Natural killer cell (primary cell): ENCODE data around the gene MOCS3. TPM values are rescaled to one million over a fixed set of nuclear protein-coding genes. Genes with fewer than 3 reads are reported as not detected.

Experiments used
- ATAC-seq, 3 donors: fragments of 150-1000 bp in 2 of 3; fragments of 200-7000 bp in 1 of 3; cut with Tn5 transposase; 1 replicate in 1 of 3; 2 replicates in 2 of 3; pipeline ENCODE4 v1.10.0; 2021; ENCODE audit warnings: mild to moderate bottlenecking in 2 of 3, moderate library complexity in 2 of 3
- DNase-seq, 2 donors: peaks; one replicate each; pipeline versions ENCODE4 v3.0.0 to v3.0.0-alpha.2; 2013 to 2021; ENCODE audit warnings: mixed read lengths in 1 of 2
- H3K27ac ChIP-seq: one replicate; pipeline ENCODE4 v1.5.1; 2013; ENCODE audit warnings: mild to moderate bottlenecking, low read length
- H3K27me3 ChIP-seq: one replicate; pipeline ENCODE4 v1.6.1; 2013; ENCODE audit warnings: low read length; ENCODE audit not compliant: control insufficient read depth, insufficient read depth
- H3K36me3 ChIP-seq: one replicate; pipeline ENCODE4 v1.6.1; 2013; ENCODE audit warnings: low read length; ENCODE audit not compliant: control insufficient read depth, insufficient read depth
- H3K4me1 ChIP-seq: one replicate; pipeline ENCODE4 v1.6.1; 2013; ENCODE audit warnings: low read length; ENCODE audit not compliant: control insufficient read depth, insufficient read depth
- H3K4me3 ChIP-seq: one replicate; pipeline ENCODE4 v1.5.1; 2013; ENCODE audit warnings: low read length
- H3K9me3 ChIP-seq: one replicate; pipeline ENCODE4 v1.6.1; 2013; ENCODE audit warnings: low read length; ENCODE audit not compliant: control insufficient read depth, insufficient read depth
- H3K27ac Mint-ChIP-seq, 2 donors: one replicate each; pipeline ENCODE4 v1.8.0; 2022; ENCODE audit warnings: mild to moderate bottlenecking in 2 of 2, mixed read lengths in 2 of 2, moderate library complexity in 1 of 2
- H3K27me3 Mint-ChIP-seq, 2 donors: one replicate each; pipeline ENCODE4 v1.8.0; 2022; ENCODE audit warnings: low read depth in 2 of 2, mixed read lengths in 2 of 2
- H3K36me3 Mint-ChIP-seq: one replicate; pipeline ENCODE4 v1.8.0; 2022; ENCODE audit warnings: mixed read lengths
- H3K4me1 Mint-ChIP-seq, 2 donors: one replicate each; pipeline ENCODE4 v1.8.0; 2022; ENCODE audit warnings: mixed read lengths in 2 of 2
- H3K4me3 Mint-ChIP-seq: one replicate; pipeline ENCODE4 v1.8.0; 2022; ENCODE audit warnings: mild to moderate bottlenecking, moderate library complexity, mixed read lengths
- H3K9me3 Mint-ChIP-seq, 2 donors: one replicate each; pipeline ENCODE4 v1.8.0; 2022; ENCODE audit warnings: mixed read lengths in 2 of 2
- CTCF ChIP-seq: fragments of 200-600 bp; IDR thresholded peaks from one replicate; pipeline ENCODE4 v1.8.0; 2022; ENCODE audit warnings: antibody characterized with exemption
- WGBS: methylation state at CpG from one replicate; pipeline ENCODE4 v1.1.7; 2013; ENCODE audit warnings: missing lambda C conversion rate; ENCODE audit not compliant: insufficient coverage; 5-methylcytosine and 5-hydroxymethylcytosine counted together
- intact Hi-C: fragments of 100-400 bp; cut with micrococcal nuclease; formaldehyde crosslinking; loops from one replicate; pipeline ENCODE4 v1.14.2; 2022
- total RNA-seq, 4 donors: library from RNA; stranded (reverse); fragments of 120-200 nt in 1 of 4; gene quantifications; one replicate each; pipeline versions ENCODE4 v1.2.3 to v1.2.4, GENCODE V29; 2013 to 2022

Gene MOCS3
- total RNA-seq, 3 donors from 2014 or later (not counting 1 experiment from before 2014, with no cell fraction given): 2.2 to 2.5 (median 2.3) TPM

DNA sequence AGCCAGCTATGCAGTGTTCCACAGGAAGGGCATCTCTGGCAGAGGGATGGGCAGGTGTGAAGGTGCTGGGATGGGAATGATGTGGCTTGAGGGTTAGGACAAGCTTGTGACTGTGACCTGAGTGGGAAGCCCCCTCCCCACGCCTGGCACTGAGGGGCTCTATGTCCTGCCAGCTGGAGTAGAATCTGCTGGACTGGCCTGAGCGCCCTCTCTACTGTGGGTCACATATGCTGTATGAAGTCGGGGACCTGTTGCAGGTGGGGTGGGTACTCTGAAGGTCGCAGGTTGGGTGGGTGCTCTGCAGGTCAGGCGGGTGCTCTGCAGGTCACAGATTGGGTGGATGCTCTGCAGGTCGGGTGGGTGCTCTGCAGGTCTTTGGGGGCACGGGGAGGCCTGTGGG, 44.0 kb downstream of the MOCS3 start:
- H3K4me3 ChIP-seq: no peak overlapping the region
- no peak overlapping the region for H3K4me3 Mint-ChIP-seq
- no peak overlapping the region for H3K27ac Mint-ChIP-seq
- H3K27me3 Mint-ChIP-seq: peaks cover 23 to 32% of the 10 kb centered on the region in 2 donors
- no peaks in the 10 kb centered on the region for H3K4me1 ChIP-seq
- ATAC-seq (no peak), DNase-seq (no peak)
- no peak for TF ChIP-seq CTCF
- no peaks in the 10 kb centered on the region for H3K9me3 ChIP-seq
- no peaks in the 10 kb centered on the region for H3K36me3 ChIP-seq
- no peaks in the 10 kb centered on the region for H3K4me1 Mint-ChIP-seq
- no peaks in the 10 kb centered on the region for H3K9me3 Mint-ChIP-seq
- H3K27ac ChIP-seq: no peak overlapping the region
- H3K27me3 ChIP-seq: no peaks in the 10 kb centered on the region
- intact Hi-C loops: no loop called here
- H3K36me3 Mint-ChIP-seq: no peaks in the 10 kb centered on the region
- 77% methylated on average over 7 of the region's 7 CpGs for WGBS

DNA sequence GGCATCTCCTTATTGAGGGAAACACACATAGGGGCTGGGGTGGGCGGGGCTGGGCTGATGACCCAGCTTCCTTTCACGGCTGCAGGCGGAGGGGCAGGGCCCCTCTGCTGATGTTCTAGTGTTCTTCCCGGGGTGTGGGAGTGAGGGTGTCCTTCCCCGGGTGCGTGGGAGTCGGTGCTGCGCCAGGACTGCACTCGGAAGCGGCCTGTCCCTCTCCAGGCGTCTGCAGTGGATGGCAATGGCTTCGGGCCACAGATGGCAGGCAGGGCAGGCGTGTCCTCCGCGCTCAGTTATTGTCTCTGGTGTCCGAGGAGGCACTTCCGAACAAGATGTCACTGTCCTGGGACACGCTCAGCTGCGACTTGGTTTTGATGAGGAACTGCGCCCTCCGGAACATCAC, 45.1 kb downstream of the MOCS3 start:
- Histone ChIP-seq H3K27ac (no peak overlapping the region), H3K4me1 (no peaks in the 10 kb centered on the region), H3K9me3 (no peaks in the 10 kb centered on the region), H3K4me3 (no peak overlapping the region), H3K27me3 (no peaks in the 10 kb centered on the region), H3K36me3 (no peaks in the 10 kb centered on the region)
- no peak for DNase-seq
- Mint-ChIP-seq H3K27me3 (peaks cover 23 to 29% of the 10 kb centered on the region in 2 donors), H3K4me3 (no peak overlapping the region), H3K9me3 (no peaks in the 10 kb centered on the region), H3K36me3 (no peaks in the 10 kb centered on the region), H3K4me1 (no peaks in the 10 kb centered on the region), H3K27ac (no peak overlapping the region)
- 84% methylated on average over 21 of the region's 21 CpGs for WGBS
- ATAC-seq: no peak
- intact Hi-C loops: no loop called here
- TF ChIP-seq CTCF: no peak

DNA sequence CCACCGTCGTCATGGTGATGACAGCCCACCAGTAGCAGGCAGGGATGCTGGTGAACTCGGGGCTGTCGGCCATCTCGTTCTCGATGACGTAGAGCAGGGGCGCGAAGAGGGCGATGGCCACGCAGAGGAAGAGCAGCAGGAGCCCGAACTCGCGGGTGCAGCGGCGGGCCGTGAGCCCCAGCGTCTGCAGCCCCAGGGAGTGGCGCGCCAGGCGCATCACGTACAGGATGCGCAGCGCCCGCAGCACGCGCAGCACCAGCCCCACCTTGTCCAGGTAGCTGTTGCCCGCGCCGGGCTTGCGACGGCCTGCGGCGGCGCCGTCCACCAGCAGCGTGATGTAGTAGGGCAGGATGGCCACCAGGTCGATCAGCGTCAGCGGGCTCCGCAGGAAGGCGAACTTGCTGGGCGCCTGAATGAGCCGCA, 45.7 kb downstream of the MOCS3 start:
- H3K36me3 ChIP-seq: no peaks in the 10 kb centered on the region
- intact Hi-C loops: no loop called here
- no peak overlapping the region for H3K4me3 ChIP-seq
- no peak overlapping the region for H3K27ac ChIP-seq
- 91% methylated on average over 44 of the region's 44 CpGs for WGBS
- Mint-ChIP-seq H3K27me3 (peaks cover 23% of the 10 kb centered on the region in 2 donors), H3K4me1 (no peaks in the 10 kb centered on the region), H3K36me3 (no peaks in the 10 kb centered on the region), H3K27ac (no peak overlapping the region), H3K9me3 (no peaks in the 10 kb centered on the region), H3K4me3 (no peak overlapping the region)
- DNase-seq (no peak), ATAC-seq (no peak)
- no peaks in the 10 kb centered on the region for H3K9me3 ChIP-seq
- H3K4me1 ChIP-seq: no peaks in the 10 kb centered on the region
- H3K27me3 ChIP-seq: no peaks in the 10 kb centered on the region
- TF ChIP-seq CTCF: no peak

DNA sequence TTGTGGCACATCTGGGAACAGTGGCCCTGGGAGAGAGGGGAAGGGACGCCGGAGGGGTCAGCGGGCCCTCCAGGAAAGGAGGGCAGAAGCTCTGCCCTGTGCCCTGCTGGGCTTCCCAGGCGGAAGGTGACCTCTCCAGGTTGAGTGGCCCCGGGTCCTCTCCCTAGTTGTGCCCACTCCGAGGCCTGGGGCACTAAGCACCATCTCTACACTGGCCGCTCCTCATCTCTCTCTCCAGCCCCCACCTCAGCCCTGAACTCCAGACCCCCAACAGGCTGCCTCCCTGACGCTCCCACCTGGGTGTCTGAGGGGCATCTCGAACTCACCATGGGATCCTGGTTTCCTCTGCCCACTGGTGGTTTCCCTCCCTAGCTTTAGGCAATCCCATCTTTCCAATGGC, 46.2 kb downstream of the MOCS3 start:
- intact Hi-C loops: no loop called here
- 91% methylated on average over 9 of the region's 9 CpGs for WGBS
- peaks cover 22 to 23% of the 10 kb centered on the region in 2 donors for H3K27me3 Mint-ChIP-seq
- ATAC-seq (no peak), DNase-seq (no peak)
- H3K4me1 Mint-ChIP-seq: no peaks in the 10 kb centered on the region
- no peaks in the 10 kb centered on the region for H3K36me3 Mint-ChIP-seq
- Histone ChIP-seq H3K27ac (no peak overlapping the region), H3K4me3 (no peak overlapping the region), H3K36me3 (no peaks in the 10 kb centered on the region), H3K27me3 (no peaks in the 10 kb centered on the region), H3K9me3 (no peaks in the 10 kb centered on the region), H3K4me1 (no peaks in the 10 kb centered on the region)
- H3K9me3 Mint-ChIP-seq: no peaks in the 10 kb centered on the region
- no peak overlapping the region for H3K27ac Mint-ChIP-seq
- H3K4me3 Mint-ChIP-seq: no peak overlapping the region
- TF ChIP-seq CTCF: no peak
